ENCODE data around the gene BRAT1. TPM values are rescaled to one million over a fixed set of nuclear protein-coding genes. Genes with fewer than 3 reads are reported as not detected.
A peak's percentile ranks its signal among the peaks of the same experiment; 100 is the strongest.

Gene BRAT1
- total RNA-seq, 4 donors from 2014 or later, result 15.5 to 28.3 (median 22.8) TPM

DNA sequence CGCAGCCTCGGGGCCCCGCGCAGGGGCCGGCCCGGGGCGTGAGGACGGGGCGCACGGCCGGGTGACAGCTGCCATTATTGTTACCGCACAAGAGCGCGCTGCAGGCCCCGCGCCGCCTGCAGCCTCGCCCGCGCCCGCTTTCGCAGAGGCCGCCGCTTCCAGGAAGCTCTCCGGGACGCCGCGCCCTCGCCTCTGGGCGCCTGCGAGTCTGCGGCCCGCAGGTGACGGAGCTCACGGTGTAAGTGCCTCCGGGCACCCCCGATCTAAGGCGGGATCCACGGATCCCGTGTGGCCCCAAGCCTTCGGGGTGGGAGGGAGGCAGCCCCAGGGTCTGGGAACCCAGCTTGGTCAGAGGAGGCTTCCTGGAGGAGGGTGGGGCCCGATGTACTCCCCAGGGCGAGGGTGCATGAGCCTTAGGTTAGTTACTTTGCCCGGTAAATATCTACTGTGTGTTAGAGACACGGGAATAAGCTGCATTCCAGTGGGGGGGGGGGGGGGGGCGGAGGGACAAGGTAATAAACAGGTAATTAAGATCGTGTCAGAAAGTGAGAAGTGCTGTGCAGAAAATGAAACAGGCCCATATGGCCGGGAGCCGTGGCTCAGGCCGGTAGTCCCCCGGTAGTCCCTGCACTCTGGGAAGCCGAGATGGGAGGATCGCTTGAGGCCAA is 4.1 kb upstream of the BRAT1 start:
- Histone ChIP-seq H3K4me3 (peak overlapping the region; percentile 59 to 99 (median 90)), H3K27me3 (no peaks in the 10 kb centered on the region), H3K27ac (peak overlapping the region; percentile 44 to 81 (median 70)), H3K4me1 (peaks cover 17 to 52% (median 24%) of the 10 kb centered on the region in 3 donors), H3K9me3 (no peaks in the 10 kb centered on the region), H3K36me3 (no peaks in the 10 kb centered on the region)
- intact Hi-C loops (cut with DNase I), result no loop called here
- TF ChIP-seq POLR2A (IDR thresholded peaks at IDR 0.05), result no peak
- TF ChIP-seq, protein P1, sequence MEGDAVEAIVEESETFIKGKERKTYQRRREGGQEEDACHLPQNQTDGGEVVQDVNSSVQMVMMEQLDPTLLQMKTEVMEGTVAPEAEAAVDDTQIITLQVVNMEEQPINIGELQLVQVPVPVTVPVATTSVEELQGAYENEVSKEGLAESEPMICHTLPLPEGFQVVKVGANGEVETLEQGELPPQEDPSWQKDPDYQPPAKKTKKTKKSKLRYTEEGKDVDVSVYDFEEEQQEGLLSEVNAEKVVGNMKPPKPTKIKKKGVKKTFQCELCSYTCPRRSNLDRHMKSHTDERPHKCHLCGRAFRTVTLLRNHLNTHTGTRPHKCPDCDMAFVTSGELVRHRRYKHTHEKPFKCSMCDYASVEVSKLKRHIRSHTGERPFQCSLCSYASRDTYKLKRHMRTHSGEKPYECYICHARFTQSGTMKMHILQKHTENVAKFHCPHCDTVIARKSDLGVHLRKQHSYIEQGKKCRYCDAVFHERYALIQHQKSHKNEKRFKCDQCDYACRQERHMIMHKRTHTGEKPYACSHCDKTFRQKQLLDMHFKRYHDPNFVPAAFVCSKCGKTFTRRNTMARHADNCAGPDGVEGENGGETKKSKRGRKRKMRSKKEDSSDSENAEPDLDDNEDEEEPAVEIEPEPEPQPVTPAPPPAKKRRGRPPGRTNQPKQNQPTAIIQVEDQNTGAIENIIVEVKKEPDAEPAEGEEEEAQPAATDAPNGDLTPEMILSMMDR (IDR thresholded peaks at IDR 0.05), result no peak
- 26 to 30% methylated on average over 9 of the region's 53 CpGs for WGBS, 2 donors
- DNase-seq, result no peak

DNA sequence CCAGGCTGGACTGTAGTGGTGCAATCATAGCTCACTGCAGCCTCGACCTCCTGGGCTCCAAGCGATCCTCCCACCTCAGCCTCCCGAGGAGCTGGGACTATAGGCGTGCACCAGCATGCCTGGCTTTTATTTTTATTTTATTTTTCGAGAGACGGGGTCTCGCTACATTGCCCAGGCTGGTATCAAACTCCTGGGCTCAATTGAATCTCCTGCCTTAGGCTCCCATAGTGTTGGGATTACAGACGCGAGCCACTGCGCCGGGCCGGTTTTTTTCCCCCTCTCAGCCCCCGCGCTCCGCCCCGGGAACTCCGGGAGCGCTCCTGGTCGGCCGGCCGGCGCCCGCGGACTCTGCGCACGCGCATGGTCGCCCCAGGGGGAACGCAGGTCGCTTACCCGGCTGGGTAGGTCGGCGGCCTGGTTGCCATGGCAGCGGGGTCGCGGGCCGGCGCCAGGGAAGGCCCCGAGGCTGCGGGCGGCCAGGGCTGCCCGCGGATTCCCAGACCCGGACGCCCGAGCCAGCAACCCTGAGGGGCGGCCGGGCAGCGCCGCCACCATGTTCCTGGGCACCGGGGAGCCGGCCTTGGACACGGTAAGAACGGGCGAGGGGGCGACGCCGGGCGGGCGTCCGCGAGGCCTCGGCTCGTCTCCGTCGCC is 3.4 kb upstream of the BRAT1 start, which contains the start of gene IQCE:
Gene IQCE (plus strand): TSS at position 351 of the 654 bp plus-strand sequence. CDS start 203 bp downstream, at position 554.
- Histone ChIP-seq H3K4me1 (peaks cover 23 to 58% (median 31%) of the 10 kb centered on the region in 3 donors), H3K27ac (peak within 1 kb of the TSS; percentile 44 to 81 (median 70)), H3K9me3 (no peaks in the 10 kb centered on the region), H3K36me3 (no peaks in the 10 kb centered on the region), H3K27me3 (no peaks in the 10 kb centered on the region), H3K4me3 (peak within 1 kb of the TSS; percentile 59 to 99 (median 90))
- intact Hi-C loops (cut with DNase I), result no loop called here
- WGBS, 2 donors, result 3% methylated on average over 7 to 9 of the region's 66 CpGs
- TF ChIP-seq, protein P1 (IDR thresholded peaks at IDR 0.05), result peak in 1 of 6 experiments; percentile 33
- peak in 1 of 4 donors; percentile 25 for TF ChIP-seq POLR2A (IDR thresholded peaks at IDR 0.05)
- DNase-seq, result no peak

DNA sequence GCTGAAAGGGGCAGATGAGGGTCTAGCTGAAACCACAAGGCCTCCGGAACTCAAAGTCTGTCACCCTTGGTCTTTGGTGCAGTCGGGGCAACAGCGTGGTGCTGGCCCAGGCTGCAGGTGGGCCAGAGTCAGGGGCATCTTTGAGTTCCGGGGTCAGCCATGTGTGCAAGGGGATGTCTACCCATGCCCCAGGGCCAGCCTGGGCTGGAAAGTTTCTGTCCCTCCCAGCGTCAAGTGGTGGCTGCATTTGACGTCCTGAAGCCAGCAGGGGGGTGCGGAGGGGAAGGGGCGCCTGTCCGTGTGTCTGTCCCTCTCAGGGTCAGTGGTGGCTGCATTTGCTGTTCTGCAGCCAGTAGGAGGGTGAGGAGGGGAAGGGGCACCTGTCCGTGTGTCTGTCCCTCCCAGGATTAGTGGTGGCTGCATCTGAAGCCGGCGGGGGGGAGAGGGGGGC is 638 bp downstream of the BRAT1 start:
- TF ChIP-seq POLR2A (IDR thresholded peaks at IDR 0.05), result no peak
- TF ChIP-seq, protein P1 (IDR thresholded peaks at IDR 0.05), result no peak
- peak overlapping the region; percentile 95 to 98 (median 97) for H3K27ac ChIP-seq
- H3K9me3 ChIP-seq, result no peaks in the 10 kb centered on the region
- intact Hi-C loops (cut with DNase I), result no loop called here
- peak overlapping the region; percentile 75 to 99 (median 83) for H3K4me3 ChIP-seq
- peaks cover 0 to 26% (median 0%) of the 10 kb centered on the region in 3 donors for H3K36me3 ChIP-seq
- no peak for DNase-seq
- 0 to 2% methylated on average over 4 to 9 of the region's 12 CpGs for WGBS, 2 donors
- peaks cover 17 to 66% (median 34%) of the 10 kb centered on the region in 3 donors for H3K4me1 ChIP-seq
- H3K27me3 ChIP-seq, result no peaks in the 10 kb centered on the region

DNA sequence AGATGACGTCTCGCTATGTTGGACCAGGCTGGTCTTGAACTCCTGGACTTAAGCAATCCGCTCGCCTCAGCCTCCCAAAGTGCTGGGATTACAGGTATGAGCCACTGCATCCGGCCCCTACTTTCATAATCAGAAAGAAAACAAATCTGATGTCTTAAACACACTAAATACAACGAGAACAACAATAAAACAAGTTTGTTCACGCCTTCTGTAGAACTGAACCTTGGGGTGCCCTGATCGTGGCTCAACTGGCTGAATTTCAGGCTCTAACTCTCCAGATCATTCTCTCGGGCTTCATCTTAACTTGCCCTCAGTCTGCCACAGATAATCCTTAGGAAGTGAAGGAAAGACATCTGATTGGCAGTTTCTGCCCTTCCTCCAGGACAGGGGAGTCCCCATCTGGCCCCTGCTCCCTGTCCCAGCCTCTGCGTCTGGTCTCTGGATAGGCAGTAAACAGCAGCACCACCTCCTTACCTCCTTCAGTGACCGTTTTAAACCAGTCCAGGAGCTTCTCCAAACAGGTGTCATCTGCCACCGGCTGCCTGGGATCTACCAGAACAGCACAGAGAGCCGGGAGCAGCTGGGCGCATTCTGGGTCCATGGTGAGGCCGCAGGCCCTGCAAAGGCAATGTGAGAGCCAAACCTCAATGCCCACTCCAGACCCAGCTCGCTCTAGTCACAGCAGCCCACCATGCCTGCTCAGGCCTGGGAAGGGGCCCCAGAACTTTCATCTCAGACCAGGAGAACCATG is 1.3 kb downstream of the BRAT1 start:
- H3K4me1 ChIP-seq, result peaks cover 17 to 60% (median 32%) of the 10 kb centered on the region in 3 donors
- H3K9me3 ChIP-seq, result no peaks in the 10 kb centered on the region
- WGBS, 2 donors, result 47 to 55% methylated on average over 10 to 11 of the region's 16 CpGs
- intact Hi-C loops (cut with DNase I), result no loop called here
- peaks cover 0 to 33% (median 0%) of the 10 kb centered on the region in 3 donors for H3K36me3 ChIP-seq
- peak overlapping the region; percentile 95 to 98 (median 97) for H3K27ac ChIP-seq
- DNase-seq, result no peak
- H3K4me3 ChIP-seq, result peak overlapping the region; percentile 75 to 99 (median 83)
- no peaks in the 10 kb centered on the region for H3K27me3 ChIP-seq
- no peak for TF ChIP-seq POLR2A (IDR thresholded peaks at IDR 0.05)
- TF ChIP-seq, protein P1 (IDR thresholded peaks at IDR 0.05), result no peak
